K562 (cell line): Measurements from ENCODE around the gene VPREB1. TPM values are rescaled to one million over a fixed set of nuclear protein-coding genes. Genes with fewer than 3 reads are reported as not detected.
"Not testable (repeated sequence)": the region's sequence is repeated elsewhere in the genome, so short reads cannot be mapped to it uniquely, and the experiment has no call there.

Experiments
- ATAC-seq: fragments of 200-7000 bp; cut with Tn5 transposase; 3 replicates; pipeline ENCODE4 v1.9.1; 2020; ENCODE audit warnings: moderate library complexity
- BruUV-seq: library from RNA; stranded (reverse); fragments of 400-500 nt; replicated peaks from 2 replicates; lab custom pipeline; 2021; lab: Mats Ljungman, UMichigan
- CTCF ChIA-PET: fragments of 300-600 bp; formaldehyde crosslinking; extraction: SDS; loops from one replicate; lab custom pipeline; 2021; ENCODE audit warnings: low intra/inter-chr PET ratio; lab: Yijun Ruan, JAX
- POLR2A ChIA-PET: fragments of 300-600, 350-650 bp; sonication (Branson Sonifier 250); formaldehyde crosslinking; extraction: SDS; loops from one replicate; lab custom pipeline; 2021; ENCODE audit warnings: antibody characterized with exemption, inconsistent platforms; lab: Yijun Ruan, JAX
- DNase-seq, 4 experiments: peaks; one replicate each; pipeline versions ENCODE4 v3.0.0 to v3.0.0-alpha.2; 2011 to 2018; ENCODE audit warnings: low spot score in 3 of 4, mixed read lengths in 3 of 4; ENCODE audit errors: extremely low read depth in 1 of 4
- FAIRE-seq: peaks from 2 replicates; lab custom pipeline; 2011; peaks lifted over from hg19 to GRCh38; lab: Jason Lieb, UNC
- H2AFZ ChIP-seq: 2 replicates; pipeline ENCODE4 v1.6.0; 2011; ENCODE audit warnings: low read depth, low read length, control low read depth, inconsistent platforms
- H3K27ac ChIP-seq: fragments of 200-600 bp; 3 replicates; pipeline ENCODE4 v1.8.0; 2011; ENCODE audit warnings: low read depth, mild to moderate bottlenecking, control low read depth, inconsistent platforms, low read length, moderate library complexity, mixed read lengths; ENCODE audit errors: extremely low read depth
- H3K27me3 ChIP-seq, 2 experiments: fragments of 300-600 bp in 1 of 2; 2 replicates in 1 of 2; 3 replicates in 1 of 2; pipeline versions ENCODE4 v1.6.0 to v1.8.0; 2011; ENCODE audit warnings: inconsistent platforms in 2 of 2, low read length in 2 of 2, mild to moderate bottlenecking in 1 of 2, mixed read lengths in 1 of 2, moderate library complexity in 1 of 2; ENCODE audit not compliant: control insufficient read depth in 2 of 2, insufficient read depth in 2 of 2
- H3K36me3 ChIP-seq: fragments of 300-600 bp; 3 replicates; pipeline ENCODE4 v1.8.0; 2011; ENCODE audit warnings: mild to moderate bottlenecking, low read length, inconsistent platforms; ENCODE audit not compliant: control insufficient read depth, insufficient read depth
- H3K4me1 ChIP-seq, 2 experiments: fragments of 200-600 bp in 1 of 2; replicated peaks in 1 of 2; 2 replicates in 1 of 2; 3 replicates in 1 of 2; pipeline versions ENCODE4 v1.5.1 to v1.8.0; 2011; ENCODE audit warnings: inconsistent platforms in 2 of 2, low read length in 2 of 2, mild to moderate bottlenecking in 1 of 2, mixed read lengths in 1 of 2, moderate library complexity in 1 of 2; ENCODE audit not compliant: control insufficient read depth in 2 of 2, insufficient read depth in 2 of 2
- H3K4me2 ChIP-seq: 2 replicates; pipeline ENCODE4 v1.6.1; 2011; ENCODE audit warnings: low read length, control low read depth, inconsistent platforms, mixed read lengths; ENCODE audit not compliant: insufficient read depth
- H3K4me3 ChIP-seq: fragments of 200-600 bp; sonication (generic), shearing (Covaris generic); 2 replicates; pipeline ENCODE4 v1.5.1; 2016; ENCODE audit warnings: control low read depth, inconsistent platforms
- H3K79me2 ChIP-seq: fragments of 200-600 bp; 3 replicates; pipeline ENCODE4 v1.8.0; 2011; ENCODE audit warnings: low read length, inconsistent platforms; ENCODE audit not compliant: control insufficient read depth, insufficient read depth
- H3K9ac ChIP-seq, 2 experiments: 2 replicates each; pipeline versions ENCODE4 v1.6.0 to v1.6.1; 2011; ENCODE audit warnings: low read depth in 2 of 2, low read length in 2 of 2, control low read depth in 1 of 2, inconsistent platforms in 1 of 2, mild to moderate bottlenecking in 1 of 2, mixed read lengths in 1 of 2; ENCODE audit not compliant: insufficient read depth in 1 of 2
- H3K9me1 ChIP-seq: one replicate; pipeline ENCODE4 v1.6.0; 2011; ENCODE audit warnings: inconsistent platforms, mild to moderate bottlenecking, low read length, moderate library complexity; ENCODE audit not compliant: control insufficient read depth, insufficient read depth
- H3K9me3 ChIP-seq: replicated peaks from 2 replicates; pipeline ENCODE4 v1.5.1; 2011; ENCODE audit warnings: low read depth, low read length, inconsistent platforms; ENCODE audit not compliant: control insufficient read depth, insufficient read depth
- H4K20me1 ChIP-seq: replicated peaks from 2 replicates; pipeline ENCODE4 v1.6.1; 2011; ENCODE audit warnings: low read length, inconsistent platforms, mixed read lengths; ENCODE audit not compliant: control insufficient read depth, insufficient read depth
- ADNP ChIP-seq: fragments of 200-800 bp; sonication (Bioruptor generic); IDR thresholded peaks from 2 replicates; pipeline ENCODE4 v1.6.1; 2016; ENCODE audit warnings: missing genetic modification characterization, missing compliant biosample characterization
- BCOR ChIP-seq: fragments of 450-650 bp; IDR thresholded peaks from 2 replicates; pipeline ENCODE4 v1.6.1; 2016
- CHD4 ChIP-seq: fragments of 200-600 bp; sonication (generic); IDR thresholded peaks from 3 replicates; pipeline ENCODE4 v1.6.1; 2012; ENCODE audit warnings: low read depth, mild to moderate bottlenecking, mixed read lengths, low read length, inconsistent platforms; ENCODE audit not compliant: insufficient read depth, insufficient replicate concordance, poor library complexity, severe bottlenecking
- HDAC1 ChIP-seq, 2 experiments: fragments of 450-650 bp; IDR thresholded peaks; 2 replicates each; pipeline ENCODE4 v1.6.1; 2016 to 2017; ENCODE audit warnings: inconsistent platforms in 1 of 2, mild to moderate bottlenecking in 1 of 2, moderate library complexity in 1 of 2
- HDAC2 ChIP-seq: fragments of 450-650 bp; IDR thresholded peaks from 2 replicates; pipeline ENCODE4 v1.6.1; 2016; ENCODE audit warnings: mild to moderate bottlenecking
- HMG20A ChIP-seq: fragments of 450-650 bp; formaldehyde crosslinking; conservative IDR thresholded peaks from 2 replicates; pipeline ENCODE4 v1.4.0; 2020; ENCODE audit warnings: mild to moderate bottlenecking, mixed read lengths
- KDM1A ChIP-seq, 2 experiments: fragments of 450-650 bp; IDR thresholded peaks; 2 replicates each; pipeline ENCODE4 v1.6.1; 2016; ENCODE audit warnings: mild to moderate bottlenecking in 2 of 2
- PHF21A ChIP-seq: fragments of 450-650 bp; IDR thresholded peaks from 2 replicates; pipeline ENCODE4 v1.6.1; 2017; ENCODE audit warnings: low read depth, borderline replicate concordance
- RBM25 ChIP-seq: fragments of 200-400 bp; formaldehyde crosslinking; IDR thresholded peaks from 2 replicates; pipeline ENCODE4 v1.6.1; 2018; ENCODE audit warnings: low read length, low read depth, moderate library complexity; ENCODE audit not compliant: severe bottlenecking
- RCOR1 ChIP-seq, 2 experiments: IDR thresholded peaks; 2 replicates each; pipeline ENCODE4 v1.6.1; 2012; ENCODE audit warnings: low read depth in 2 of 2, low read length in 2 of 2, borderline replicate concordance in 1 of 2, improper control_type of control experiment in 1 of 2
- SMARCA5 ChIP-seq: fragments of 450-650 bp; IDR thresholded peaks from 2 replicates; pipeline ENCODE4 v1.6.1; 2016
- ZNF146 ChIP-seq: IDR thresholded peaks from one replicate; pipeline ENCODE4 v1.6.1; 2018; ENCODE audit warnings: missing compliant biosample characterization; ENCODE audit not compliant: unreplicated experiment
- ZNF24 ChIP-seq: fragments of 450-650 bp; IDR thresholded peaks from 2 replicates; pipeline ENCODE4 v1.6.1; 2016
- WGBS: fragments of 100-300 bp; shearing (Covaris generic); methylation state at CpG from one replicate; pipeline ENCODE4 v1.1.6; 2016; ENCODE audit warnings: low coverage, mixed read lengths; ENCODE audit not compliant: insufficient coverage; ENCODE audit errors: missing lambda C conversion rate; 5-methylcytosine and 5-hydroxymethylcytosine counted together
- in situ Hi-C: fragments of 300-500 bp; cut with MboI; formaldehyde crosslinking; loops from 4 replicates; pipeline ENCODE4 v1.15.0; 2018; ENCODE audit warnings: inconsistent platforms, mixed read lengths
- intact Hi-C: fragments of 100-400 bp; cut with micrococcal nuclease; formaldehyde crosslinking; loops from 2 replicates; pipeline ENCODE4 v1.14.2; 2022
- polyA plus RNA-seq, 8 experiments: library from polyadenylated mRNA; depleted of rRNA in 4 of 8; stranded (reverse) in 5 of 8; unstranded in 3 of 8; fragments of >200 nt; fragmentation: Nextera tagmentation in 2 of 8; fragmentation: Illumina TruSeq in 1 of 8; extraction: Ambion mirVana in 2 of 8; extraction: Trizol in 1 of 8; gene quantifications; 2 replicates each; pipeline versions ENCODE4 v1.2.1 to v1.2.3, GENCODE V29; 2011 to 2014; ENCODE audit warnings: inconsistent platforms in 1 of 8, missing spikeins in 1 of 8
- total RNA-seq, 7 experiments: library from RNA; depleted of rRNA in 6 of 7; stranded (reverse); fragments of >200 nt in 6 of 7; fragmentation: Illumina TruSeq in 2 of 7; extraction: Trizol in 2 of 7; gene quantifications; 2 replicates each; pipeline versions ENCODE4 v1.2.1 to v1.2.3, GENCODE V29; 2011 to 2021; ENCODE audit warnings: low replicate concordance in 1 of 7
- TF ChIP-seq, protein P1 (sequence below): fragments of 450-650 bp; IDR thresholded peaks from 2 replicates; pipeline ENCODE4 v1.6.1; 2016; ENCODE audit warnings: mild to moderate bottlenecking

Gene VPREB1
- total and polyA plus RNA-seq, 9 of the 15 experiments (the other 6 are each of a cell fraction or from before 2014, with no cell fraction given) = not detected

DNA sequence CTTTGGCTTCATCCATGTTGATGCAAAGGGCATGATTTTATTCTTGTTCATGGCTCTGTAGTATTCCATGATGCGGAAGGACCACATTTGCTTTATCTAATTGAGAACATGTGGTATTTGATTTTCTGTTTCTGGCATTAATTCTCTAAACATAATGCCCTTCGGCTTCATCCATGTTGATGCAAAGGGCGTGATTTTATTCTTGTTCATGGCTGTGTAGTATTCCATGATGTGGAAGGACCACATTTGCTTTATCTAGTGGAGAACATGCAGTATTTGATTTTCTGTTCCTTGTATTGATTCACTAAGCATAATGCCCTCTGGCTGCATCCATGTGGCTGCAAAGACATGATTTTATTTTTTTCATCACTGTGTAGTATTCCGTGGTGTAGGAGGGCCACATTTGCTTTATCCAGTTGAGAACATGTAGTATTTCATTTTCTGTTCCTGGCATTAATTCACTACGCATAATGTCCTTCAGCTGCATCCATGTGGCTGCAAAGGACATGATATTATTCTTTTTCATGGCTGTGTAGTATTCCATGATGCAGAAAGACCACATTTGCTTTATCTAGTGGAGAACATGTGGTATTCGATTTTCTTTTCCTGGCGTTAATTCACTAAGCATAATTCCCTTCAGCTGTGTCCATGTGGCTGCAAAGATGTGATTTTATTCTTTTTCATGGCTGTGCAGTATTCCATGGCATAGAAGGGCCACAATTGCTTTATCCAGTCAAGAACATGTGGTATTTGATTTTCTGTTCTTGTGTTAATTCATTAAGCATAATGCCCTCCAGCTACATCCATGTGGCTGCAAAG lies 14.2 kb downstream of the VPREB1 start:
- peaks cover 6 to 19% of the 10 kb centered on the region in 2 experiments; a peak in 4 of 5 replicates for H3K27me3 ChIP-seq
- DNase-seq, H3K27ac ChIP-seq, POLR2A ChIA-PET, H3K4me1 ChIP-seq, H3K9me1 ChIP-seq, H3K36me3 ChIP-seq, H3K9me3 ChIP-seq, intact Hi-C loops, H3K9ac ChIP-seq, ATAC-seq, H2AFZ ChIP-seq, H3K4me3 ChIP-seq, BruUV-seq, FAIRE-seq, CTCF ChIA-PET, H3K4me2 ChIP-seq, H4K20me1 ChIP-seq, in situ Hi-C loops, H3K79me2 ChIP-seq: not testable (repeated sequence)
- TF ChIP-seq SMARCA5 = peak; percentile 92
- TF ChIP-seq ADNP (tag) = peak; percentile 79
- TF ChIP-seq HMG20A (CRISPR knock-in tag) = 0 out of 2 replicates have a peak, but pooled peaks have one; percentile 18
- TF ChIP-seq PHF21A = 0 out of 2 replicates have a peak, but pooled peaks have one; percentile 19
- peak; percentile 83 to 87 for TF ChIP-seq KDM1A (IDR thresholded peaks at IDR 0.05)
- TF ChIP-seq, protein P1, sequence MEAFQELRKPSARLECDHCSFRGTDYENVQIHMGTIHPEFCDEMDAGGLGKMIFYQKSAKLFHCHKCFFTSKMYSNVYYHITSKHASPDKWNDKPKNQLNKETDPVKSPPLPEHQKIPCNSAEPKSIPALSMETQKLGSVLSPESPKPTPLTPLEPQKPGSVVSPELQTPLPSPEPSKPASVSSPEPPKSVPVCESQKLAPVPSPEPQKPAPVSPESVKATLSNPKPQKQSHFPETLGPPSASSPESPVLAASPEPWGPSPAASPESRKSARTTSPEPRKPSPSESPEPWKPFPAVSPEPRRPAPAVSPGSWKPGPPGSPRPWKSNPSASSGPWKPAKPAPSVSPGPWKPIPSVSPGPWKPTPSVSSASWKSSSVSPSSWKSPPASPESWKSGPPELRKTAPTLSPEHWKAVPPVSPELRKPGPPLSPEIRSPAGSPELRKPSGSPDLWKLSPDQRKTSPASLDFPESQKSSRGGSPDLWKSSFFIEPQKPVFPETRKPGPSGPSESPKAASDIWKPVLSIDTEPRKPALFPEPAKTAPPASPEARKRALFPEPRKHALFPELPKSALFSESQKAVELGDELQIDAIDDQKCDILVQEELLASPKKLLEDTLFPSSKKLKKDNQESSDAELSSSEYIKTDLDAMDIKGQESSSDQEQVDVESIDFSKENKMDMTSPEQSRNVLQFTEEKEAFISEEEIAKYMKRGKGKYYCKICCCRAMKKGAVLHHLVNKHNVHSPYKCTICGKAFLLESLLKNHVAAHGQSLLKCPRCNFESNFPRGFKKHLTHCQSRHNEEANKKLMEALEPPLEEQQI = 0 out of 2 replicates have a peak, but pooled peaks have one; percentile 42
- peak; percentile 87 for TF ChIP-seq HDAC2
- peak; percentile 95 for TF ChIP-seq ZNF146
- TF ChIP-seq RBM25 = peak; percentile 54
- TF ChIP-seq CHD4 = peak; percentile 83
- 0 out of 2 replicates have a peak, but pooled peaks have one; percentile 16 for TF ChIP-seq ZNF24
- TF ChIP-seq RCOR1 (IDR thresholded peaks at IDR 0.05; ENCODE audit: borderline replicate concordance in 1 of 2, low read depth in 2 of 2, low read length in 2 of 2) = 0 out of 4 replicates have a peak, but pooled peaks of 1 of the 2 experiments have one; percentile 20
- peak; percentile 98 for TF ChIP-seq BCOR
- peak in 1 of 2 experiments; percentile 19; a peak in 1 of 4 replicates for TF ChIP-seq HDAC1 (IDR thresholded peaks at IDR 0.05)
- 38% methylated on average over 7 of the region's 7 CpGs for WGBS
